ENCODE measurements around the gene REC114.

The REC114 gene

GRCh38 chr15:73608475-73608874, 165.5 kb downstream of the REC114 start:
- DNase-seq: no peak

DNA sequence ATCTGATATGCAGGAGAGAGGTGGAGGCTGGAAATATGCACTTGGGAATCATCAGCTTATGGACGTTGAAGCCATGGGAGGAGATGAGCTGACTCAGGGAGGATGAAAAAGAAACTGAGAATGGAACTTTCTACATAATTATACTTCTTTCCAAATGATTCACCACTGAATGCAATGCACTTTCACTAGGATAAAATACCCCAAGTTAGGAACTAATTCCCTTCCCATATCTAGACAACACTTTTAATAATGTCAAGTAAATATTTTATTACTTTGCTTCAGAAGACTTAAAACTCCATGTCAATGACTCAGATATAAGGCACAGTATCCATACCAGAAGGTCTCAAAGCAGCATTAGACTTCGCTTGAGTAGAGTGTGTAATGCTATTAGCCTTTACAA, 166.0 kb downstream of the REC114 start:
- DNase-seq: no peak
